Endothelial cell of umbilical vein (primary cell): ENCODE results near the gene GLB1L. TPM values are rescaled to one million over a fixed set of nuclear protein-coding genes. Genes with fewer than 3 reads are reported as not detected.

Experiments used
- BruUV-seq: library from RNA; stranded (reverse); fragments of 400-500 nt; replicated peaks from 2 replicates; lab custom pipeline; 2021; lab: Mats Ljungman, UMichigan
- CTCF ChIA-PET: fragments of 300-600, 350-600 bp; sonication (Branson Sonifier 250); formaldehyde crosslinking; loops from one replicate; lab custom pipeline; 2021; ENCODE audit warnings: antibody characterized with exemption, inconsistent platforms; lab: Charles Lee
- POLR2A ChIA-PET: fragments of 300-600, 350-600 bp; sonication (Branson Sonifier 250); formaldehyde crosslinking; loops from one replicate; lab custom pipeline; 2021; ENCODE audit warnings: antibody characterized with exemption, inconsistent platforms; lab: Charles Lee
- DNase-seq: peaks from one replicate; pipeline ENCODE4 v3.0.0-alpha.2; 2011; ENCODE audit warnings: low read depth, low spot score
- FAIRE-seq: peaks from 2 replicates; lab custom pipeline; 2011; peaks lifted over from hg19 to GRCh38; lab: Jason Lieb, UNC
- H2AFZ ChIP-seq: 2 replicates; pipeline ENCODE4 v1.6.0; 2012; ENCODE audit warnings: low read depth, low read length, control low read depth, inconsistent platforms
- H3K27ac ChIP-seq: 2 replicates; pipeline ENCODE4 v1.5.1; 2011; ENCODE audit warnings: low read depth, mild to moderate bottlenecking, control low read depth, low read length, moderate library complexity; ENCODE audit not compliant: insufficient read depth
- H3K27me3 ChIP-seq, 2 experiments: 2 replicates each; pipeline versions ENCODE4 v1.6.0 to v1.6.1; 2011; ENCODE audit warnings: low read length in 2 of 2, mixed read lengths in 1 of 2; ENCODE audit not compliant: control insufficient read depth in 2 of 2, insufficient read depth in 2 of 2
- H3K36me3 ChIP-seq, 2 experiments: 2 replicates in 1 of 2; 3 replicates in 1 of 2; pipeline ENCODE4 v1.5.1; 2011; ENCODE audit warnings: low read length in 2 of 2, mild to moderate bottlenecking in 1 of 2, moderate library complexity in 1 of 2; ENCODE audit not compliant: control insufficient read depth in 2 of 2, insufficient read depth in 2 of 2; ENCODE audit errors: extremely low read depth in 1 of 2
- H3K4me1 ChIP-seq: 3 replicates; pipeline ENCODE4 v1.5.1; 2011; ENCODE audit warnings: mild to moderate bottlenecking, low read length; ENCODE audit not compliant: control insufficient read depth, insufficient read depth; ENCODE audit errors: extremely low read depth
- H3K4me2 ChIP-seq: 2 replicates; pipeline ENCODE4 v1.6.1; 2011; ENCODE audit warnings: low read length, control low read depth, mixed read lengths; ENCODE audit not compliant: insufficient read depth
- H3K4me3 ChIP-seq, 3 experiments: fragments of 200-600 bp in 1 of 3; sonication (generic), shearing (Covaris generic) in 1 of 3; replicated peaks in 1 of 3; 2 replicates each; pipeline ENCODE4 v1.5.1; 2011 to 2016; ENCODE audit warnings: control low read depth in 3 of 3, low read length in 3 of 3, mild to moderate bottlenecking in 2 of 3, inconsistent platforms in 1 of 3, low read depth in 1 of 3, moderate library complexity in 1 of 3; ENCODE audit not compliant: insufficient read depth in 1 of 3
- H3K79me2 ChIP-seq: 2 replicates; pipeline ENCODE4 v1.6.0; 2012; ENCODE audit warnings: low read length, inconsistent platforms; ENCODE audit not compliant: control insufficient read depth, insufficient read depth
- H3K9ac ChIP-seq: replicated peaks from 2 replicates; pipeline ENCODE3; 2011; ENCODE audit warnings: low read length, control low read depth; ENCODE audit not compliant: insufficient read depth; ENCODE audit errors: extremely low read depth
- H3K9me1 ChIP-seq: replicated peaks from 3 replicates; pipeline ENCODE4 v1.6.0; 2011; ENCODE audit warnings: mild to moderate bottlenecking, low read length; ENCODE audit not compliant: control insufficient read depth, insufficient read depth; ENCODE audit errors: extremely low read depth
- H3K9me3 ChIP-seq: replicated peaks from 2 replicates; pipeline ENCODE4 v1.5.1; 2012; ENCODE audit warnings: low read length, inconsistent platforms; ENCODE audit not compliant: control insufficient read depth, insufficient read depth
- H4K20me1 ChIP-seq: replicated peaks from 2 replicates; pipeline ENCODE3; 2011; ENCODE audit warnings: mild to moderate bottlenecking, low read length; ENCODE audit not compliant: control insufficient read depth, insufficient read depth; ENCODE audit errors: extremely low read depth
- EZH2 ChIP-seq: IDR thresholded peaks from 2 replicates; pipeline ENCODE4 v1.6.1; 2012; ENCODE audit warnings: borderline replicate concordance, low read depth, mild to moderate bottlenecking, moderate library complexity, low read length, inconsistent platforms; ENCODE audit not compliant: severe bottlenecking
- FOS ChIP-seq: IDR thresholded peaks from 2 replicates; pipeline ENCODE4 v1.6.1; 2011; ENCODE audit warnings: mild to moderate bottlenecking, low read length, moderate library complexity, borderline replicate concordance; ENCODE audit not compliant: insufficient read depth
- GATA2 ChIP-seq: IDR thresholded peaks from 2 replicates; pipeline ENCODE4 v1.7.0; 2011; ENCODE audit warnings: low read depth, mild to moderate bottlenecking, moderate library complexity, mixed read lengths, low read length; ENCODE audit not compliant: insufficient read length, insufficient read depth
- JUN ChIP-seq: IDR thresholded peaks from 2 replicates; pipeline ENCODE4 v1.6.1; 2011; ENCODE audit warnings: borderline replicate concordance, low read depth; ENCODE audit not compliant: insufficient read length, insufficient read depth
- MYC ChIP-seq: IDR thresholded peaks from one replicate; pipeline ENCODE4 v1.6.1; 2011; ENCODE audit warnings: mild to moderate bottlenecking, low read depth, low read length
- POLR2A ChIP-seq: IDR thresholded peaks from 2 replicates; pipeline ENCODE4 v1.6.1; 2012; ENCODE audit warnings: low read depth, mild to moderate bottlenecking, control low read depth, low read length
- POLR2AphosphoS5 ChIP-seq: IDR thresholded peaks from 2 replicates; pipeline ENCODE4 v1.6.1; 2012; ENCODE audit warnings: low read depth, mild to moderate bottlenecking, control low read depth, low read length, moderate library complexity; ENCODE audit not compliant: insufficient read depth
- dilution Hi-C: fragments of 300-500 bp; cut with MboI; formaldehyde crosslinking; loops from one replicate; pipeline ENCODE4 v1.15.0; 2019; ENCODE audit warnings: low sequenced_read_pairs; ENCODE audit not compliant: extremely low pct_ligation_motif_present
- intact Hi-C: fragments of 100-400 bp; cut with micrococcal nuclease; formaldehyde crosslinking; loops from one replicate; pipeline ENCODE4 v1.10.0; 2022
- polyA plus RNA-seq, 4 experiments: library from polyadenylated mRNA; depleted of rRNA in 3 of 4; stranded (reverse) in 3 of 4; unstranded in 1 of 4; fragments of >200 nt; gene quantifications; 2 replicates each; pipeline versions ENCODE4 v1.2.1 to v1.2.3, GENCODE V29; 2011 to 2012; ENCODE audit warnings: missing spikeins in 1 of 4
- total RNA-seq: library from RNA; stranded (reverse); gene quantifications from 2 replicates; pipeline ENCODE4 v1.2.3, GENCODE V29; 2021
- TF ChIP-seq, protein P1 (sequence below): IDR thresholded peaks from 2 replicates; pipeline ENCODE4 v1.6.1; 2011; ENCODE audit not compliant: insufficient read depth, insufficient read length
- TF ChIP-seq, protein P2 (sequence below), 2 donors: IDR thresholded peaks; 1 replicate in 1 of 2; 2 replicates in 1 of 2; pipeline ENCODE4 v1.5.1; 2011; ENCODE audit warnings: low read length in 2 of 2, mild to moderate bottlenecking in 2 of 2, moderate library complexity in 2 of 2, control low read depth in 1 of 2, inconsistent platforms in 1 of 2, low read depth in 1 of 2; ENCODE audit not compliant: insufficient read depth in 1 of 2; ENCODE audit errors: extremely low read depth in 1 of 2

GLB1L gene
- total and polyA plus RNA-seq, 2 donors (not counting 3 experiments of a cell fraction or from before 2014, with no cell fraction given): 9.2 to 11.9 TPM

- no peak overlapping the region for H3K27ac ChIP-seq
- ChIA-PET POLR2A (no interaction called here), CTCF (interaction anchor here (0.5 to 1.4 kb wide), 3 partner anchors 10 to 42 kb away, joined by 3 to 6 read pairs (median 3); partner anchors contain the start of gene DNAJB2)
- dilution Hi-C loops: no loop called here
- H3K4me1 ChIP-seq: no peaks in the 10 kb centered on the region
- H3K27me3 ChIP-seq: peaks cover 7 to 12% of the 10 kb centered on the region in 2 experiments
- intact Hi-C loops: no loop called here
- DNase-seq (peak; percentile 32), FAIRE-seq (no peak)
- no TSS peak for BruUV-seq
- TF ChIP-seq MYC (no peak), POLR2A (no peak), GATA2 (no peak), POLR2AphosphoS5 (no peak), JUN (no peak), FOS (no peak), EZH2 (no peak)
- TF ChIP-seq, protein P1, sequence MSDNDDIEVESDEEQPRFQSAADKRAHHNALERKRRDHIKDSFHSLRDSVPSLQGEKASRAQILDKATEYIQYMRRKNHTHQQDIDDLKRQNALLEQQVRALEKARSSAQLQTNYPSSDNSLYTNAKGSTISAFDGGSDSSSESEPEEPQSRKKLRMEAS: no peak
- TF ChIP-seq, protein P2, sequence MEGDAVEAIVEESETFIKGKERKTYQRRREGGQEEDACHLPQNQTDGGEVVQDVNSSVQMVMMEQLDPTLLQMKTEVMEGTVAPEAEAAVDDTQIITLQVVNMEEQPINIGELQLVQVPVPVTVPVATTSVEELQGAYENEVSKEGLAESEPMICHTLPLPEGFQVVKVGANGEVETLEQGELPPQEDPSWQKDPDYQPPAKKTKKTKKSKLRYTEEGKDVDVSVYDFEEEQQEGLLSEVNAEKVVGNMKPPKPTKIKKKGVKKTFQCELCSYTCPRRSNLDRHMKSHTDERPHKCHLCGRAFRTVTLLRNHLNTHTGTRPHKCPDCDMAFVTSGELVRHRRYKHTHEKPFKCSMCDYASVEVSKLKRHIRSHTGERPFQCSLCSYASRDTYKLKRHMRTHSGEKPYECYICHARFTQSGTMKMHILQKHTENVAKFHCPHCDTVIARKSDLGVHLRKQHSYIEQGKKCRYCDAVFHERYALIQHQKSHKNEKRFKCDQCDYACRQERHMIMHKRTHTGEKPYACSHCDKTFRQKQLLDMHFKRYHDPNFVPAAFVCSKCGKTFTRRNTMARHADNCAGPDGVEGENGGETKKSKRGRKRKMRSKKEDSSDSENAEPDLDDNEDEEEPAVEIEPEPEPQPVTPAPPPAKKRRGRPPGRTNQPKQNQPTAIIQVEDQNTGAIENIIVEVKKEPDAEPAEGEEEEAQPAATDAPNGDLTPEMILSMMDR (IDR thresholded peaks at IDR 0.05; ENCODE audit: extremely low read depth in 1 of 2, insufficient read depth in 1 of 2, low read depth in 1 of 2, low read length in 2 of 2): no peak
- H3K9ac ChIP-seq: no peak overlapping the region
- no peaks in the 10 kb centered on the region for H3K9me1 ChIP-seq
- H3K9me3 ChIP-seq: no peaks in the 10 kb centered on the region
- H2AFZ ChIP-seq: no peak overlapping the region
- no peaks in the 10 kb centered on the region for H3K36me3 ChIP-seq
- H4K20me1 ChIP-seq: no peaks in the 10 kb centered on the region
- H3K4me3 ChIP-seq: no peak overlapping the region
- no peak overlapping the region for H3K4me2 ChIP-seq
- no peaks in the 10 kb centered on the region for H3K79me2 ChIP-seq
These were observed 24.3 kb upstream of the GLB1L start for GRCh38 chr2:219269362-219270054.
